Femur (tissue), 1 donor: ENCODE measurements around the gene MYBBP1A.
"Not testable (repeated sequence)": the region's sequence is repeated elsewhere in the genome, so short reads cannot be mapped to it uniquely, and the experiment has no call there.

Experiments
- DNase-seq: peaks from one replicate; pipeline ENCODE4 v3.0.0-alpha.2; 2017

The MYBBP1A gene

GRCh38 chr17:4588391-4588790, 33.2 kb upstream of the MYBBP1A start:
- no peak for DNase-seq

GRCh38 chr17:4587803-4588202, 32.6 kb upstream of the MYBBP1A start:
- no peak for DNase-seq

DNA sequence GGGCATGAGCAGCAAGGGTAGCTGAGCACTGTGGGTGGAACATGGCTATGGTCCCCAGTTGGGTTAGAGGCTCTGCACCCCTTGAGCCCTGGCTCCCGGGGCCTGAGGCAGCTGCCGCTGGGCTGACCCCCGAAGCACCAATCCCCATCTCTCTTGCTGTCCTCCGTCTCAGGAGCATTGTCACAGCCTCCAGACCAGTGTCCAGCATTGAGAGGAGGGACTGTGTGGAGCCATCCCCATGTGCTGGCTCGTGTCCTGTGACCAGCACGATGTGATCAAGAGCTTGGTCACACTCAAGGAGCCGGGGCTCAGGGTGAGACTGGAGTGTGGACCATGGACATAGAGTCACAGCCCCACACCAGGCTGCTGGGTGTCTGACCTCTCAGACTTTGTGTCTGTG, 32.0 kb upstream of the MYBBP1A start:
- DNase-seq, result no peak

GRCh38 chr17:4586043-4586442, 30.9 kb upstream of the MYBBP1A start:
- DNase-seq, result no peak

DNA sequence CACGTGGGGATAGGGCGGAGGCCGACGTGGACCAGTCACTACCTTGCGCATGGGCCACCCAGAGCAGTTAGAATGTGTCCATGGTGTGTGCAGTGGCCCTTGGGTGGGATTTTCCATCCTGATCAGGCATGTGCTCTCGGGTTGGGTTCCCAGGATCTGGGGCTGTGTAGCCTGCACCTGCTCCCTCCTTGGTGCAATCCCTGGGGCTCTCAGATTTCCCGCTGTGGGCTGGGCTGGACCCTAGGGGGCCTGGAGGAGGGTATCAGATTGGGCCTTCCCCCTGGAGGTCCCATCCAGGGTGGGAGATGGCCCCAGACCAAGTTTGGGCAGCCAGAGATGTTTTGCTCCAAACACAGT, 30.4 kb upstream of the MYBBP1A start:
- no peak for DNase-seq

DNA sequence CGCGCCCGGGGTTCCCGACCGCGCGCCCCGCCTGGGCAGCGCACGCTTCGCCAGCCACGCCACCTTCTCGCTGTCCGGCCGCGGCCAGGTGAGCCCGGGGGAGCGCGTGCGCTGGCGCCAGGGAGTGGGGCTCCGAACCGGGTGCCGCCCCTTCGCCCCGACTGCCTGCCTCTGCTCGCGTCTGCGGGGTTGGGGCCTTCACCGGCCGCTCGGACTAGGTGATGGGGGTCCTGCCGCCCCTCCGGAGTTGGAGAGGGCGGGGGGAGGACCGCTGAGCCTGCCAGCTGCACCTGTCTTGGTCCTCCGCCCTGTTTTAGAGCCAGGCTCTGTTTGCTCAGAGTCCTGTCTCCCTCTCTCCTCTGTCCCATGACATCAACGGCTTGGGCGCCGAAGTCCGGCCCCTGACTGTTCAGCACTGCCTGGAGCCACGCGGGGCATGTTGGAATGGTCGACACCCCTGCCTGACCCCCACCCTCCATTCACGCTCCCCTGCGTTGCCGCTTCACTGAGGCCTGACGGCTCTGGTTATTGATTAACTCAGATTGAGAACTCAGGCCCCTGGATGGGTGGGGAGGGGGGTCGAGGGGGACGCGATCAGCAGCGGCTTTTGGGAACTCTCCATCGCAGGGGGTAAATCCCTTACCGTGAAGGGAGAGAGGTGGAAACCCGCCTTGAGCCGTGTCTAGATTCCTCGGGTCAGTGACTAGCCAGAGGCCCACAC, 29.9 kb upstream of the MYBBP1A start:
- DNase-seq, result no peak

DNA sequence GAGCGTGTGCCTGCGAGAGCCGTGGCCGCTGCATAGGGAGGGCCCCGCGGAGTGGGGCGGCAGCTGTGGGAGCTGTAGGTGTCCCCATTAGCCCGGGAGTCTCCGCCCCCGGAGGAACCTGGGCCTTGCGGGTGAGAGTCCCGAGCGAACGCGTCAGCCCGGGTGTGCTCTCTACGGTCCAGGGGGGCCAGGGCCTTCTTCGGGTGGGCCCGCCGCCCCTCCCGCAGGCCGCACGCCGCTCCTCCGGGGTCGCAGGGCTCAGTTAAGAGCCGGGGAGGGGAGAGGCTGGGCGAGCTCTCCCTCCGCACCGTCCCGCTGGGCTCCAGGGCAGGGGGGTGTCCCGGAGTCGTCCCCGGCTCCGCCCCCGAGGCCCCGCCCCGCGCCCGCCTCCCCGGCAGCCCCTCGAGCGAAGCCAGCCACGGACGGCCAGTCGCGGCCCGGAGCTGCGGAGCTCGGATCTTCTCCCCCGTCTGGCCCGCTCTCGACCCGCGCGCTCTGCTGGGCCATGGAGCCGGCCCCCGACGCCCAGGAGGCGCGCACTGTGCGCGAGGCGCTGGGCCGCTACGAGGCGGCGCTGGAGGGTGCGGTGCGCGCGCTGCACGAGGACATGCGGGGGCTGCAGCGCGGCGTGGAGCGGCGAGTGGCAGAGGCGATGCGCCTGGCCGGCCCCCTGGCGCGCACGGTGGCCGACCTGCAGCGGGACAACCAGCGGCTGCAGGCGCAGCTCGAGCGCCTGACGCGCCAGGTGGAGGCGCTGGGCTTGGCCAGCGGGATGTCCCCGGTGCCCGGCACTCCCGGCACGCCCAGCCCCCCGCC, 29.1 kb upstream of the MYBBP1A start, which contains the start of gene SMTNL2:
TSS of gene SMTNL2 (plus strand) at position 429 of the 816 bp plus-strand sequence. CDS start at position 506, 77 bp downstream.
- peak; percentile 71 for DNase-seq

DNA sequence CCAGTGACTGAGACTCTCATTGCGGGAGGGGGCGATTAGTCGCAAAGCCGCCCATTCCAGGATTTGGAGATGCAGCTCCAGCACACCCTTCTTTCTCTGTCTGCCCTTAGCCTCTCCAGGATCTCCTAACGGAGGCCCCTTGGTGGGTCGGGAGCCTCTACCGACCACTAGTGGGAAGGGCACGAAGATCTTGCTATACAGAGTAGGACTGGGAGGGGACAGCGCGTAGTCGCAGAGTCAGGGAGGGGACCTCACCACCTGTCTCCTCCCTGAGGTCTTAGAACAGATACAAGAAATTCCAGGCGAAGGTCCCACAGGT, 28.6 kb upstream of the MYBBP1A start:
- no peak for DNase-seq

GRCh38 chr17:4583206-4583605, 28.0 kb upstream of the MYBBP1A start:
- DNase-seq, result no peak

- no peak for DNase-seq
Observed at GRCh38 chr17:4582691-4583090, 27.5 kb upstream of the MYBBP1A start.

DNA sequence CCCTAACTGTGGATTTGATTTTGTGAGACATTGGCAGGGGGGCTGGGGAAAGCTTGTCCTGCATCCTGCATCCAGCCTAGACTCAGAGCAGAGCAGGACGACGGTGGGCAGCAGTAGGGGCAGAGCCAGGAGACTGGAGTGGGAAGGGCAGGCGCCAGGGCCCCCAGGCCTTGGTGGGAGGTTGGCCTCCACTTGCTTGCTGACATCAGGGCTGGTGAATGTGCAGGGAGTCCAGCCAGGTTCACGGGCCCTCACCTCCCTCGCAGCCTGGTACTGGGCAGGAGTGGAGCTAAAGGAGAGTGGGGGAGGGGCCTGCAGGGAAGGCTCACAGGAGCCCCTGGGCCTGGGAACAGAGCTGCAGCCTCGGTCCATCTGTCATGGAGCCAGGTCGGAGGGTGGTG, 26.9 kb upstream of the MYBBP1A start:
- DNase-seq, result no peak

- no peak for DNase-seq
Observed at GRCh38 chr17:4580291-4580690, 25.1 kb upstream of the MYBBP1A start.

GRCh38 chr17:4579678-4580077, 24.5 kb upstream of the MYBBP1A start:
- DNase-seq, result no peak

DNA sequence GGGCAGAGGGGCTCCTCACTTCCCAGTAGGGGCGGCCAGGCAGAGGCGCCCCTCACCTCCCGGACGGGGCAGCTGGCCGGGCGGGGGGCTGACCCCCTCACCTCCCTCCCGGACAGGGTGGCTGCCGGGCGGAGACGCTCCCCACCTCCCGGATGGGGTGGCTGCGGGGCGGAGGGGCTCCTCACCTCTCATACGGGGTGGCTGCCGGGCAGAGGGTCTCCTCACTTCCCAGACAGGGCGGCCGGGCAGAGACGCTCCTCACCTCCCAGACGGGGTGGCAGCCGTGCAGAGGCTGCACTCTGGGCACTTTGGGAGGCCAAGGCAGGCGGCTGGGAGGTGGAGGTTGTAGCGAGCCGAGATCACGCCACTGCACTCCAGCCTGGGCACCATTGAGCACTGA, 23.2 kb upstream of the MYBBP1A start:
- DNase-seq, result not testable (repeated sequence)

- peak; percentile 19 for DNase-seq
Observed at GRCh38 chr17:4577386-4577993, 22.3 kb upstream of the MYBBP1A start.

DNA sequence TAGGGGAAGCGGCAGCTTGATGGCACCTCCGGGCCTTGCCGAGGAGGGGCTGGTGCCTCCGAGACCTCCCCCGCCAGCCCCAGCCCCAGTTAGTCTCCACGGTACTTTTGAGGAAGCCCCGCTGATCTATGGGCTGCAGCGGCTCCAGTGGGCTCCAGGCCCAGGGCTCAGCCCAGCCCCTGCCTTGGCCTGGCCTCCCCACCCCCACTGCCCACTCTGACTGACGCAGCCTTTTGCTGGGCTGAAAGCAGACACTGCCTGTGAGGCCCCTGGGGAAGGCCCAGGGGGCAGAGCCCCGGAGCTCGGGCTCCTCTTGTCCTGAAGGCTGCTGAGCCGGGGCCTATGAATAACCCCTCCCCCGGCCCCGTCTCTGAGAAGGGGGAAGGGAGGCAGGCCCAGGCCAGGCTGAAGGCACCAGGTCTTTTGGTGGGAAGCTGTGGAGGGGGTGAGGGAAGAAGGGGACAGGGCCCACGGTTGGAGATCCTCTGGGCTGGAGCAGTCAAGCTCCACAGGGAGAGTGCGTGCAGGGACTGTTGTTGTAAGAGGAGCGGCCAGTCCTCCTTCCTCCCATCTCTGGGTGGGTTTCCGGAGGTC, 21.6 kb upstream of the MYBBP1A start:
- peak; percentile 65 for DNase-seq

- DNase-seq, result no peak
Observed at GRCh38 chr17:4576161-4576558, 21.0 kb upstream of the MYBBP1A start.

GRCh38 chr17:4574448-4575045, 19.4 kb upstream of the MYBBP1A start:
- DNase-seq, result no peak

DNA sequence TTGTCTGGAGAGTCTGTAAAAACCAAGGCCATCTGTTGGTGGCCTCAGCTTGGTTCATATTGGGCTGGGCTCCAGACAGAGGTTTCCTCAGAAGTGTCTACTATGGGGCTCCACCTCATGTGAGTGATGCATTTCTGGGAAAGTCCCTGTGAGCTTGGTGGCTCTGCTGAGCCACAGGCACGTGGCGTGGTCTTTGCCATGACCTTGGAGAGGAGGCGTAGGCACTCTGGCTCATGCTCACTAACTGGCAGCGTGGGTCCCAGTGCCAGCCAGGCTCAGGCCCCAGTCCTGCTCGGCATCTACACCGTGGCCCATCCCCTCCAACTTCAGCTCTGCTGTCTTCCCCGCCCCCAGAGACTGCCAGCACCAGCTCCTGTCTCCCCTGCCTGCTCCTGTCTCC, 18.5 kb upstream of the MYBBP1A start:
- no peak for DNase-seq

- DNase-seq, result no peak
Observed at GRCh38 chr17:4573115-4573514, 17.9 kb upstream of the MYBBP1A start.

- DNase-seq, result no peak
Observed at GRCh38 chr17:4572131-4572530, 16.9 kb upstream of the MYBBP1A start.

DNA sequence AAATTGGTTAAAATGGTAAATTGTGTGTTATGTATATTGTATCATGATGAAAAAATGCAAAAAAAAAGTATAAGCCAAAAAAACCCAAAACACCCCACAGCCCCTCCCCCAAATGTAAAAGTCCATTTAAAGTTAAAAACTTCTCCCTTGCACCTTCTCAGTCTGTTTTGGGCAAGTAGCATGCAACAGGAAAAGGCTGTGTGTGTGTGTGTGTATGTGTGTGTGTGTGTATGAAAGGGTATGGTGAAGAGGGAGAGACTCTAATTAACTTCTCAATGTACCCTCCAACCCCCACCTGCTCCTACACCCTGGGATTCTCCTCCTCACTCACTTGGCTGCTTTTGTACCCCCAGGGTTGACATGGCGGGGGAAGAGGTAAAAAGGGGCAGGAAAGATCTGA, 14.4 kb upstream of the MYBBP1A start:
- DNase-seq, result no peak

DNA sequence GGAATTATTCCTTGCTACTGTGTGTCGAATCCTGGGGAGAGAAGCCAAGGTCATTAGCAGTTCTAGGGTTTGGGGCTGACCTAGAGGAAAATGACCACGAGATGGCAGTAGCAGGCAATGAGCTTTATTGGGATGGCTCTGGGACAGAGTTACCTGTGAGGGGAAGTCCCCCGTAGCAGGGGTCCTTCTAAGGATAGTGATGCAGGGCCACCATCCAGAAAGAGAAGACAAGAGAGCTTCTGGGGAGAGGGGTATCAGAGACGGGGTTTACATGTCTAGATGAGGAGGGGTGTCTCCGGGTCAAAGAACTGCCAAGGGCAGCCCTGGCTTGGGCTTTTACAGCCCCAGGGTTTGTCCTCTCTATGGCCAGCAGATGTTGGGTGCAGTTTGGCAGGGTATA, 11.6 kb upstream of the MYBBP1A start:
- peak; percentile 62 for DNase-seq
